HUES64 (cell line): ENCODE data around the gene CACNA2D3.
"Not testable (repeated sequence)": the region's sequence is repeated elsewhere in the genome, so short reads cannot be mapped to it uniquely, and the experiment has no call there.

Experiments
- H3K27ac ChIP-seq: 2 replicates; pipeline ENCODE4 v1.7.0; 2013; ENCODE audit warnings: low read depth, low read length, inconsistent platforms
- H3K27me3 ChIP-seq: 2 replicates; pipeline ENCODE4 v1.6.1; 2013; ENCODE audit warnings: mild to moderate bottlenecking, low read length; ENCODE audit not compliant: insufficient read depth
- H3K36me3 ChIP-seq: 2 replicates; pipeline ENCODE4 v1.6.1; 2013; ENCODE audit warnings: mild to moderate bottlenecking, low read length; ENCODE audit not compliant: insufficient read depth
- H3K4me1 ChIP-seq: 2 replicates; pipeline ENCODE4 v1.6.1; 2013; ENCODE audit warnings: mild to moderate bottlenecking, low read length, moderate library complexity; ENCODE audit not compliant: insufficient read depth
- H3K4me3 ChIP-seq: 2 replicates; pipeline ENCODE4 v1.5.1; 2013; ENCODE audit warnings: mild to moderate bottlenecking, low read length, moderate library complexity
- H3K9ac ChIP-seq: 2 replicates; pipeline ENCODE4 v1.6.1; 2013; ENCODE audit warnings: mild to moderate bottlenecking, low read depth, low read length
- H3K9me3 ChIP-seq: 2 replicates; pipeline ENCODE4 v1.6.1; 2013; ENCODE audit warnings: low read depth, low read length; ENCODE audit not compliant: insufficient read depth
- WGBS: fragments of 150-250, 120-280 bp; methylation state at CpG from one replicate; pipeline ENCODE4 v1.1.7; 2013; ENCODE audit warnings: missing lambda C conversion rate; 5-methylcytosine and 5-hydroxymethylcytosine counted together

The CACNA2D3 gene

GRCh38 chr3:54965746-54966145, 843.4 kb downstream of the CACNA2D3 start:
- Histone ChIP-seq H3K4me1 (peaks cover 12% of the 10 kb centered on the region; the same call in 1 of the 2 replicates), H3K27me3 (no peaks in the 10 kb centered on the region), H3K36me3 (no peaks in the 10 kb centered on the region), H3K4me3 (no peak overlapping the region), H3K9me3 (no peaks in the 10 kb centered on the region), H3K27ac (no peak overlapping the region), H3K9ac (no peak overlapping the region)
- WGBS = 80% methylated on average over 6 of the region's 6 CpGs

DNA sequence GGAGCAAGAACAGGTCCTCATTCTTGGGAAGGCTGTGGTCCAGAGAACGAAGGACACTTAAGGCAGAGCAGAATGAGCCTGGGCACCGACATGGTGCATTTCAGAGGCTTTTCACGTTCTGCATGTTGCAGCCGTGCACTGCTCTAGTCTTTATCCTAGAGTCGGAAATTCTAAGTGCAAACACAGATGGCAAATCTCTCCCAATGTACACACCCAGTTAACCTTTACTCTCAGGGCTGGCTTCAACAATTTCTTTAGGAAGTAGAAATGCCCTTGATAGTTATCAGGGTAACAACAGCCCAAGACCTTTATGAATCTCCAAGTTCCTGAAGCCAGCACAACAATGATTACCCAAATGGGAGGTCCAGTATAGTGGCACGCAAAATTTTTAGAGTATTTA, 844.6 kb downstream of the CACNA2D3 start:
- peaks cover 12% of the 10 kb centered on the region; the same call in 1 of the 2 replicates for H3K4me1 ChIP-seq
- no peaks in the 10 kb centered on the region for H3K27me3 ChIP-seq
- WGBS = 91% methylated on average over 6 of the region's 6 CpGs

GRCh38 chr3:54967731-54968161, 845.4 kb downstream of the CACNA2D3 start:
- Histone ChIP-seq H3K4me1 (peaks cover 12% of the 10 kb centered on the region; the same call in 1 of the 2 replicates), H3K27me3 (no peaks in the 10 kb centered on the region), H3K36me3 (no peaks in the 10 kb centered on the region), H3K27ac (no peak overlapping the region), H3K9me3 (no peaks in the 10 kb centered on the region), H3K4me3 (no peak overlapping the region), H3K9ac (no peak overlapping the region)
- WGBS = 88% methylated on average over 1 of the region's 1 CpG

More for the DNA sequence above, 844.6 kb downstream of the CACNA2D3 start:
- Histone ChIP-seq H3K9ac (no peak overlapping the region), H3K9me3 (no peaks in the 10 kb centered on the region), H3K36me3 (no peaks in the 10 kb centered on the region), H3K27ac (no peak overlapping the region), H3K4me3 (no peak overlapping the region)

GRCh38 chr3:54968546-54969172, 846.3 kb downstream of the CACNA2D3 start:
- no peak overlapping the region for H3K9ac ChIP-seq
- no peak overlapping the region for H3K27ac ChIP-seq
- WGBS = 75% methylated on average over 5 of the region's 5 CpGs
- no peaks in the 10 kb centered on the region for H3K36me3 ChIP-seq
- no peaks in the 10 kb centered on the region for H3K27me3 ChIP-seq
- no peaks in the 10 kb centered on the region for H3K9me3 ChIP-seq
- no peak overlapping the region for H3K4me3 ChIP-seq
- peaks cover 12% of the 10 kb centered on the region; the same call in 1 of the 2 replicates for H3K4me1 ChIP-seq

DNA sequence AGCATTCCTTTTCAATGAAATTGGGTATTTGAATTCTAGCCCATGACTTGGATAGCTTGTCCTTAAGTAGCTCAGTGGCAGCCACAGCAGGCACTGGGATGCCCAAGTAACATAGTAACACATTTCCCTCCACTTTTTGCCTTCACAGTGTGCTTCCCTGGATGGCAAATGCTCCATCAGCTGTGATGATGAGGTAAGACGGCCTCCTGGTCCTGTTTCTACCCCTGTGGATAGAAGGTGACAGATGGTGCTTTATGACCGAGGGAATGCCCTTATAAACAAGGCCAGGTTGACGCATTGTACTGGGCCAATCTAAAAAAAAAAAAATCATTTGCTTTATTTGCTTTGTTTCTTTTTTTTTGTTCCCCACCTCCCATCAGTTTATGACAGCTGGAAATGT, 847.3 kb downstream of the CACNA2D3 start:
- 96% methylated on average over 3 of the region's 3 CpGs for WGBS
- Histone ChIP-seq H3K27ac (no peak overlapping the region), H3K9ac (no peak overlapping the region), H3K9me3 (no peaks in the 10 kb centered on the region), H3K4me1 (peaks cover 12% of the 10 kb centered on the region; the same call in 1 of the 2 replicates), H3K27me3 (no peaks in the 10 kb centered on the region), H3K36me3 (no peaks in the 10 kb centered on the region), H3K4me3 (no peak overlapping the region)

DNA sequence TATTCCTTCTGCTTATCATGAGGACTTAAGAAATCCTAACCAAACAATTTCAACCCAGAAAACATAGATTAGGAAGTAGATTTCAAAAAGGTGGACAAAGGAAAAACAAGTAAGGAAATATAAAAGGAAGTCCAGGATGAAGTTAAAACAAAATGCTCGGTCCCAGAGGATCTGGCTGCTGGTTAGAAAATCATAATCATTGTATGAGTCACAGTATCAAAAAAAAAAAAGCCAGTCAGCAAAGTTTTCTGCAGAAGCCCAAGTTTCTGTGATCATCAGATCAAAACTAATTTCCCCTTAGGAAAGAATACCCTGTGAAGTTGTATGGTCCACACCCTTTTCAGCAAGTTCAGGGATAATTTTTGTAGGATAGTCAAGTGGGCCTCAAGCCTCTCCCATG, 848.5 kb downstream of the CACNA2D3 start:
- H3K4me1 ChIP-seq = peaks cover 12% of the 10 kb centered on the region; the same call in 1 of the 2 replicates
- H3K27me3 ChIP-seq = no peaks in the 10 kb centered on the region
- H3K36me3 ChIP-seq = no peaks in the 10 kb centered on the region
- 91% methylated on average over 1 of the region's 1 CpG for WGBS
- H3K4me3 ChIP-seq = no peak overlapping the region
- no peaks in the 10 kb centered on the region for H3K9me3 ChIP-seq
- H3K27ac ChIP-seq = no peak overlapping the region
- H3K9ac ChIP-seq = no peak overlapping the region

GRCh38 chr3:54977439-54977838, 855.1 kb downstream of the CACNA2D3 start:
- 100% methylated on average over 1 of the region's 1 CpG for WGBS
- H3K27ac ChIP-seq = no peak overlapping the region
- peaks cover 5% of the 10 kb centered on the region; the same call in 1 of the 2 replicates for H3K9me3 ChIP-seq
- H3K36me3 ChIP-seq = no peaks in the 10 kb centered on the region
- no peaks in the 10 kb centered on the region for H3K27me3 ChIP-seq
- H3K9ac ChIP-seq = no peak overlapping the region
- H3K4me3 ChIP-seq = no peak overlapping the region
- H3K4me1 ChIP-seq = no peaks in the 10 kb centered on the region

- H3K27me3 ChIP-seq, H3K27ac ChIP-seq, H3K9ac ChIP-seq, H3K4me1 ChIP-seq, H3K4me3 ChIP-seq, H3K9me3 ChIP-seq, H3K36me3 ChIP-seq: not testable (repeated sequence)
- WGBS = 85% methylated on average over 4 of the region's 4 CpGs
Measured at GRCh38 chr3:54977946-54978345, 855.6 kb downstream of the CACNA2D3 start.

- Histone ChIP-seq H3K4me3 (no peak overlapping the region), H3K27ac (no peak overlapping the region), H3K4me1 (peaks cover 18% of the 10 kb centered on the region), H3K27me3 (no peaks in the 10 kb centered on the region), H3K9ac (no peak overlapping the region), H3K36me3 (no peaks in the 10 kb centered on the region), H3K9me3 (peaks cover 5% of the 10 kb centered on the region; the same call in 1 of the 2 replicates)
- 94% methylated on average over 4 of the region's 4 CpGs for WGBS
Measured at GRCh38 chr3:54982807-54983206, 860.5 kb downstream of the CACNA2D3 start.

GRCh38 chr3:54983266-54984099, 861.1 kb downstream of the CACNA2D3 start:
- Histone ChIP-seq H3K4me1 (peaks cover 22% of the 10 kb centered on the region), H3K9ac (no peak overlapping the region), H3K9me3 (peaks cover 5% of the 10 kb centered on the region; the same call in 1 of the 2 replicates), H3K4me3 (no peak overlapping the region), H3K36me3 (no peaks in the 10 kb centered on the region), H3K27ac (peak overlapping the region; percentile 6; the same call in 1 of the 2 replicates), H3K27me3 (no peaks in the 10 kb centered on the region)
- 67% methylated on average over 4 of the region's 5 CpGs for WGBS

DNA sequence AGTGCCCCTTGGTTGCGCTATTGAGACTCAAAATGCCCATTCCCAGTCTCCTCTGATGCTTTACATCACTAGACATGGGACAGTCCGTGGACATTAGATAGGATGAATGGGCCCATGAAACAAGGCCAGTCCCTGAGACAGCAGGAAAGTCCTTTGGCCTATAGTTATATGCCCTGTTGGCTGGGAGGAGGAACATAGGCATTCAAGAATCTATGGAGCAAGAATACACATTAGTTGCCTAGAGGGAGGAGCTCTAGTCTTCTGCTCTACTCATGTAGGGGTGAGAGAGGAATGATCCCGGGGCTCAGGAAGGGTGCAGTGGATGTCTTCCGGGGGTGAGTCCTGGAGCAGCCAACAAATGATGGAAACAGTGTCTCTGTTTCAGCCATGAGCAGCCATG, 863.5 kb downstream of the CACNA2D3 start:
- H3K4me1 ChIP-seq = peaks cover 22% of the 10 kb centered on the region
- no peak overlapping the region for H3K9ac ChIP-seq
- H3K27ac ChIP-seq = no peak overlapping the region
- H3K9me3 ChIP-seq = no peaks in the 10 kb centered on the region
- no peaks in the 10 kb centered on the region for H3K27me3 ChIP-seq
- 96% methylated on average over 4 of the region's 4 CpGs for WGBS
- H3K4me3 ChIP-seq = no peak overlapping the region
- no peaks in the 10 kb centered on the region for H3K36me3 ChIP-seq
